PC-9 (cell line): ENCODE results near the gene HTR3D. TPM values are rescaled to one million over a fixed set of nuclear protein-coding genes. Genes with fewer than 3 reads are reported as not detected.

ENCODE experiments used
- BruUV-seq: library from RNA; stranded (reverse); fragments of 400-500 nt; replicated peaks from 2 replicates; lab custom pipeline; 2021; lab: Mats Ljungman, UMichigan
- CTCF ChIA-PET: fragments of 300-600 bp; sonication (Branson Sonifier 250); formaldehyde crosslinking; loops from one replicate; lab custom pipeline; 2022; ENCODE audit warnings: antibody characterized with exemption; lab: Charles Lee
- POLR2A ChIA-PET: fragments of 300-600 bp; sonication (Branson Sonifier 250); formaldehyde crosslinking; loops from one replicate; lab custom pipeline; 2022; ENCODE audit warnings: antibody characterized with exemption; ENCODE audit not compliant: unreplicated experiment; lab: Charles Lee
- DNase-seq, 2 experiments: peaks; one replicate each; pipeline versions ENCODE4 v3.0.0 to v3.0.0-alpha.2; 2015 to 2022; ENCODE audit warnings: mixed read lengths in 1 of 2
- H2AFZ ChIP-seq: fragments of 200-600 bp; sonication (generic); 2 replicates; pipeline ENCODE4 v1.8.1; 2017; ENCODE audit warnings: antibody characterized with exemption
- H3F3A ChIP-seq: fragments of 200-600 bp; sonication (generic); 2 replicates; pipeline ENCODE4 v1.8.1; 2017; ENCODE audit warnings: antibody characterized with exemption, mild to moderate bottlenecking, low read depth; ENCODE audit not compliant: insufficient read depth
- H3K27ac ChIP-seq: fragments of 200-600 bp; sonication (generic); 2 replicates; pipeline ENCODE4 v1.6.1; 2016; ENCODE audit warnings: mixed run types
- H3K27me3 ChIP-seq: fragments of 200-600 bp; sonication (generic); 2 replicates; pipeline ENCODE4 v1.6.1; 2016; ENCODE audit warnings: low read depth, mixed run types; ENCODE audit not compliant: insufficient read depth
- H3K36me3 ChIP-seq: fragments of 200-600 bp; sonication (generic); 2 replicates; pipeline ENCODE4 v1.6.1; 2016; ENCODE audit warnings: low read depth, mixed run types
- H3K4me1 ChIP-seq: fragments of 200-600 bp; sonication (generic); replicated peaks from 2 replicates; pipeline ENCODE4 v1.6.1; 2016; ENCODE audit warnings: mixed run types; ENCODE audit not compliant: insufficient read depth
- H3K4me2 ChIP-seq: fragments of 200-600 bp; sonication (generic); 2 replicates; pipeline ENCODE4 v1.6.1; 2017; ENCODE audit warnings: mixed run types
- H3K4me3 ChIP-seq: fragments of 200-600 bp; sonication (generic); 2 replicates; pipeline ENCODE4 v1.6.1; 2016; ENCODE audit warnings: mixed run types
- H3K79me2 ChIP-seq: fragments of 200-600 bp; sonication (generic); 2 replicates; pipeline ENCODE4 v1.6.1; 2017; ENCODE audit warnings: low read depth, mixed run types
- H3K9me2 ChIP-seq: fragments of 200-600 bp; sonication (generic); 2 replicates; pipeline ENCODE4 v1.8.1; 2017; ENCODE audit warnings: mild to moderate bottlenecking; ENCODE audit not compliant: insufficient read depth
- H3K9me3 ChIP-seq: fragments of 200-600 bp; sonication (generic); 2 replicates; pipeline ENCODE4 v1.8.1; 2016; ENCODE audit warnings: low read depth; ENCODE audit not compliant: insufficient read depth
- H4K20me1 ChIP-seq: fragments of 200-600 bp; sonication (generic); 2 replicates; pipeline ENCODE4 v1.8.1; 2017; ENCODE audit not compliant: insufficient read depth
- CTCF ChIP-seq: fragments of 200-600 bp; sonication (generic); conservative IDR thresholded peaks from 2 replicates; pipeline ENCODE4 v1.6.1; 2017; ENCODE audit warnings: mixed run types, antibody characterized with exemption, mild to moderate bottlenecking, moderate library complexity
- EZH2 ChIP-seq: fragments of 200-600 bp; sonication (generic); IDR thresholded peaks from 2 replicates; pipeline ENCODE4 v1.8.0; 2017; ENCODE audit warnings: antibody characterized with exemption, low read depth
- intact Hi-C: fragments of 100-400 bp; cut with micrococcal nuclease; formaldehyde crosslinking; loops from one replicate; pipeline ENCODE4 v1.10.0; 2022; ENCODE audit not compliant: unreplicated experiment
- total RNA-seq: library from RNA; stranded (reverse); gene quantifications from 2 replicates; pipeline ENCODE4 v1.2.3, GENCODE V29; 2021

HTR3D gene
- total RNA-seq, 1 experiment from 2014 or later = not detected

GRCh38 chr3:184016169-184016570 lies 15.4 kb upstream of the HTR3D start:
- intact Hi-C loops = loop anchor here (2.0 to 5.0 kb wide), 3 partner anchors 111 to 346 kb away; partner anchors contain the start of genes CLCN2 and POLR2H
- Histone ChIP-seq H4K20me1 (no peaks in the 10 kb centered on the region), H3K9me3 (peaks cover 7% of the 10 kb centered on the region; the same call in 1 of the 2 replicates), H3K36me3 (peaks cover 28% of the 10 kb centered on the region), H3K4me3 (peak overlapping the region; percentile 99), H3K4me1 (peaks cover 51% of the 10 kb centered on the region), H3K27ac (peak overlapping the region; percentile 58), H3F3A (peaks cover 27% of the 10 kb centered on the region), H3K9me2 (no peaks in the 10 kb centered on the region), H3K79me2 (peaks cover 57% of the 10 kb centered on the region), H2AFZ (0 out of 2 replicates have a peak overlapping the region, but pooled peaks have one; percentile 6), H3K27me3 (no peaks in the 10 kb centered on the region), H3K4me2 (peak overlapping the region; percentile 93)
- ChIA-PET CTCF (no interaction called here), POLR2A (no interaction called here)
- no peak for DNase-seq
- TF ChIP-seq EZH2 = no peak
- TF ChIP-seq CTCF = no peak
- no TSS peak for BruUV-seq

GRCh38 chr3:184016811-184017671 lies 14.5 kb upstream of the HTR3D start:
- intact Hi-C loops = loop anchor here (1.0 to 5.0 kb wide), 7 partner anchors 11 to 345 kb away; partner anchors contain the start of genes CLCN2 and POLR2H
- no TSS peak for BruUV-seq
- POLR2A ChIA-PET = interaction anchor here (0.5 to 1.0 kb wide), 3 partner anchors 14 to 751 kb away, joined by 3 to 8 read pairs (median 4); no protein-coding TSS in a partner anchor

More at GRCh38 chr3:184016811-184017671, 14.5 kb upstream of the HTR3D start:
- Histone ChIP-seq H2AFZ (peak overlapping the region; percentile 99), H3F3A (peaks cover 18% of the 10 kb centered on the region), H3K9me3 (peaks cover 7% of the 10 kb centered on the region; the same call in 1 of the 2 replicates), H3K4me1 (peaks cover 43% of the 10 kb centered on the region), H3K27me3 (no peaks in the 10 kb centered on the region), H3K79me2 (peaks cover 57% of the 10 kb centered on the region), H3K9me2 (no peaks in the 10 kb centered on the region), H3K36me3 (peaks cover 26% of the 10 kb centered on the region), H4K20me1 (no peaks in the 10 kb centered on the region), H3K4me2 (peak overlapping the region; percentile 93), H3K27ac (peak overlapping the region; percentile 58), H3K4me3 (peak overlapping the region; percentile 99)
- CTCF ChIA-PET = interaction anchor here (0.6 to 1.4 kb wide), 4 partner anchors 11 to 289 kb away, joined by 4 to 8 read pairs (median 6); no protein-coding TSS in a partner anchor
- DNase-seq = peak; percentile 49 to 71
- TF ChIP-seq EZH2 = no peak
- peak; percentile 99 for TF ChIP-seq CTCF
